Measurements from ENCODE around the gene NEK7.
"Not testable (repeated sequence)": the region's sequence is repeated elsewhere in the genome, so short reads cannot be mapped to it uniquely, and the experiment has no call there.

Gene NEK7

DNA sequence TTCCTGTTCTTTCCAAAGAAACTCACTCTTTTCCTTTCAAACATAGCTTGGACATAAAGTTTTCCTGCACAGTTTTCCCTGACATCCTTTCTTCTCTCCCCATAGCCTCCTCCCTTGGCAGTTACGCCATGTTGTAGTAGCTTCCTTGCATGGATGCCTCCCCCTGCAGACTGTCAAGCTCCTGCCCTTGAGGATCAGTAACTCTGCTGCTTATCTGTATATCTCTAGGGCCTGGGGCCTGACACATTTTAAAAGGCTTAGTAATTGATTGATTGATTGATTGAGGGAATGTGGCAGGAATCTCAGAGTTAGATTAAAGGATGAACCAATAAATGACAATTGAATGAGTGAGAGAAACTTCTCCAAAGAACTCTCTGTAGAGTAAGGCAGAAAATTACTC lies 143.7 kb downstream of the NEK7 start:
- DNase-seq, result no peak

GRCh38 chr1:198304431-198304830 lies 147.6 kb downstream of the NEK7 start:
- no peak for DNase-seq

DNA sequence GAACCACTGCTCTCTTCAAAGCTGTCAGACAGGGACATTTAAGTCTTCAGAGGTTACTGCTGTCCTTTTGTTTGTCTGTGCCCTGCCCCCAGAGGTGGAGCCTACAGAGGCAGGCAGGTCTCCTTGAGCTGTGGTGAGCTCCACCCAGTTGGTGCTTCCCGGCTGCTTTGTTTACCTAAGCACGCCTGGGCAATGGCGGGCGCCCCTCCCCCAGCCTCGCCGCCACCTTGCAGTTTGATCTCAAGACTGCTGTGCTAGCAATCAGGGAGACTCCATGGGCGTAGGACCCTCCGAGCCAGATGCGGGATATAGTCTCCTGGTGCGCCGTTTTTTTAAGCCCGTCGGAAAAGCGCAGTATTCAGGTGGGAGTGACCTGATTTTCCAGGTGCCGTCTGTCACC lies 158.0 kb downstream of the NEK7 start:
- DNase-seq, result not testable (repeated sequence)

DNA sequence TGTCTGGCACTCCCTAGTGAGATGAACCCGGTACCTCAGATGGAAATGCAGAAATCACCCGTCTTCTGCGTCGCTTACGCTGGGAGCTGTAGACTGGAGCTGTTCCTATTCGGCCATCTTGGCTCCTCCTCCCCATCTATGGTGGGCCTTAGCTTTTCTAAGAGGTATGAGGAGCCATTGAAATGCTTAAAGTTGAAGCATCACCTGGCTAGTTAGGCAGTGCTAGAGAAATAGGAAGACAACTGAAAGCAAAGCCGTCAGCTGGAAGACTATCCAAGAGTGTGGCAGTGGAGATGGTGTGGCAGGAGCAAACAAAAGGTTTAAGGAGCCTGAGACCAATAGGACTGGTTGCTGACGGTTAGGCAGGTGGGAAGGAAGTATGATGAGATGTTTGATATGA lies 158.5 kb downstream of the NEK7 start:
- DNase-seq, result not testable (repeated sequence)

DNA sequence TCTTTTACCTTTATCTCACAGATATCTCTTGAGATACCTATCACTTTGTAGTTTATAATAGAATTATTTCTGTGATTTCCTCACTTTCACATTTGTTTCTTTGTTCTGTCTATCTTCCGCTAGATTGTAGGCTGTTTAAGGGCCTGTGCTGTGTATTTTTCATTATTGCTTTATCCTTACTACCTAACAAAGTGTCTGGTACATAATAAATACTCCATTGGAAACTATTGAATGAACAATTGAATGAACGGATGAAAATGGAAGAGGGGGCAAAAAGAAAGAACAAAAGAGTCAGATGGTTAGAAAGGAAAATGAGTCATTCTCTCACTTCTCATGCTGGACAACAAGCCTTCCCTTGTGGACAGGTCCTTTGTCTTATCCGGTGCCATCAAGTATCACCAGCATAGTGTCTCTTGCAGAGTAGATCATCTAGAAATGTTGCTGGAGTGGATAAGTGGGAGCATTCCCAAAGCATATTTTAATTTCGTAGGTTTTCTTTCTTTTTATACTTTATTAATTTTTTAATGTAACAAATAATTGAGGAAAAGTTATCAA lies 159.8 kb downstream of the NEK7 start:
- DNase-seq, result no peak

- DNase-seq, result no peak
These were observed 161.3 kb downstream of the NEK7 start for GRCh38 chr1:198318085-198318484.

DNA sequence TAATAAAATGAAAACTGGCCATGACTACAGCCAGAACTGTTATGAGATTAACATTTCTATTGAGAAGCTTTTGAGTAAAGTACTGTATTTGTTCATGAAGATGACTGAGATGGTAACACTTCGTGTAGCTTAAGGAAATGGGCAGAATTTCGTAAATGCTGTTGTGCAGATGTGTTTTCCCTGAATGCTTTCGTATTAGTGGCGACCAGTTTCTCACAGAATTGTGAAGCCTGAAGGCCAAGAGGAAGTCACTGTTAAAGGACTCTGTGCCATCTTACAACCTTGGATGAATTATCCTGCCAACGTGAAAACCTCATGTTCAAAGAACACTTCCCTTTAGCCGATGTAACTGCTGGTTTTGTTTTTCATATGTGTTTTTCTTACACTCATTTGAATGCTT lies 164.0 kb downstream of the NEK7 start:
- no peak for DNase-seq

DNA sequence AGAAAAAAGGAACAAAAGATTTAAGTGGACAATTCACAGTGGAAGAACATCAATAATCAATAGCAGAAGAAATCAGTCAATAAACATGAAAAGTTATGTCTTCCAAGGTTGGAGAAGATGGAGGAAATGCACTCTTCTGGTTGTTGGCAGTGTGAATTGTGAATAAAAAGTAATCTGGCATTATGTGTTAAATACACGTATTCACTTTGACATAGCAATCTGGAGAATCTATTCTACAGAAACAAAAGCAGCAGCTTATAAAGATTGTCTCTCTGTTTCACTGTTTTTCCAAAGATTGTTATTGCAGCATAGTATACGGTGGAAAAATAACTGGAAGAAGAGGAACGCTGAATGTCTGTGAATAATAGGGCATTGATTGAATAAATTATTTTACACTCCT lies 169.4 kb downstream of the NEK7 start:
- no peak for DNase-seq

- no peak for DNase-seq
These were observed 170.1 kb downstream of the NEK7 start for GRCh38 chr1:198326915-198327314.

- DNase-seq, result no peak
These were observed 171.7 kb downstream of the NEK7 start for GRCh38 chr1:198328458-198329032.

- no peak for DNase-seq
These were observed 174.3 kb downstream of the NEK7 start for GRCh38 chr1:198330982-198331615.

- DNase-seq, result peak; percentile 13
These were observed 176.9 kb downstream of the NEK7 start for GRCh38 chr1:198333744-198334143.

GRCh38 chr1:198335663-198336062 lies 178.9 kb downstream of the NEK7 start:
- DNase-seq, result no peak

- no peak for DNase-seq
These were observed 181.1 kb downstream of the NEK7 start for GRCh38 chr1:198337886-198338285.

- DNase-seq, result no peak
These were observed 183.3 kb downstream of the NEK7 start for GRCh38 chr1:198340139-198340538.

GRCh38 chr1:198346178-198346577 lies 189.4 kb downstream of the NEK7 start:
- no peak for DNase-seq

DNA sequence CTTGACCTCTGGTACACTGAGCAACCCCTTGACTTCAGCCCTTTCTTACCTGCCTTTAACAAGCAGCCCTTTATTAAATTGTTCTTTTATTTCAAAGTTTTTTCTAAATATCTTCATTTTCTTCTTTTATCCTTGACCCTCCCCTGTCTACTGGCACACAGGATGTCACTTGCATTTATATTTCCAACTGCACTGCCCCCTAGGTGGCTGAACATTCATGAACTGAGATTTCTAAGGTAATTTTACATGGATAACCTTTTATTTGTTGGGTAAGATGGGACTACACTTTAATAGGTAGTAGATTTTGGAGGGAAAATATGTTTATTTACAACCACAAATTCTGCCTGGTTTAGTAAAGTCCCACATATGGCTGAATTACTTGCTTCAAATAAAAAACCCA lies 193.7 kb downstream of the NEK7 start:
- no peak for DNase-seq

DNA sequence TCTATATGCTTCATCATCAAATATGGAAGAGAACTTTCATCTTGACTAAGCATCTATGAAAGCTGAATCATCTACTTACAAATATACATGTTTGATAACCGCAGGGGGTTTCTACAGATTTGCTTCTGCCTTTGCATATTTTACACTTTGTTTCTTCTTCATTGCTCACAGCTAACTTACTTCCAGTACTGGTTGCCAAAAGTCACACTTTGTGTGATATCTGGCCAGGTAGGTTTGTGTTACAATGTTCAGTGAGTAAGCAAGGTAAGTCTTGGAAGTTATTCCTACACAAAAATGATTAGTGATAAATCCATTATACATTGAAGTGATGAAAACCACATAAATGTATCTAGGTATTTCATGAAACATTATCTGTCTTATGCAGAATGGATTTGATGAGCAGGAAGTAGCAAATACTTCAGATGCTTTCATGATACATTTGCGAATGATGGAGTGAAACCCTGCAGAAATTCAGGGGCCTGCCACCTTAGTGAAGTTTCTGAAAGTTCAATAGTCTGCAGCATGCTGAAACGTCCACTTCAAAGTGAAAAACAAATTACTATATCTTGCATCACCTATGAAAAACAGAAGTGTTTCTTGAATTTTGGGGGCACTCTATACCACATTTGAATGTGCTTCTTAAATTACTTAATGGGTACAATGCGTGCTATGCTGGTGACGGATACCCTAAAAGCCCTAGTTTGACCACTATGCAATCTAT lies 196.3 kb downstream of the NEK7 start:
- no peak for DNase-seq

DNA sequence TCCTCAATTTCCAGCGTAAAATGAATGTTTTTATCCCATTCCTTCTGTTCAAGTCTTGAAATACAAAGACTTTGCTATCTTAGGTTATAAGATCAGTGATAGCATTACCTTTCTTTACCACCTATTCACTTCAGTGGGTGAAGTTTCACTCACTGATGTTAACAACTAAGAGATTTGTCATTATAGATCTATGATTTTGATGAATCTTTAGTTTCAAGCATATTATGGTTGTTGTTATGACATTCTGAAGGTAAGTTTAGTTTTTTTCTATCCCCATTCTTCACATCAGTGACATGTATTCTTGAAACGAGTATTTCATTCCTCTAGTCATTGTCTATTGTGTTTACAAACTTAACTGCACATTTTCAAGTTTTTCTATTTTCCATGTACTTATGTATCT lies 201.1 kb downstream of the NEK7 start:
- no peak for DNase-seq

GRCh38 chr1:198359024-198359653 lies 202.3 kb downstream of the NEK7 start:
- no peak for DNase-seq

DNA sequence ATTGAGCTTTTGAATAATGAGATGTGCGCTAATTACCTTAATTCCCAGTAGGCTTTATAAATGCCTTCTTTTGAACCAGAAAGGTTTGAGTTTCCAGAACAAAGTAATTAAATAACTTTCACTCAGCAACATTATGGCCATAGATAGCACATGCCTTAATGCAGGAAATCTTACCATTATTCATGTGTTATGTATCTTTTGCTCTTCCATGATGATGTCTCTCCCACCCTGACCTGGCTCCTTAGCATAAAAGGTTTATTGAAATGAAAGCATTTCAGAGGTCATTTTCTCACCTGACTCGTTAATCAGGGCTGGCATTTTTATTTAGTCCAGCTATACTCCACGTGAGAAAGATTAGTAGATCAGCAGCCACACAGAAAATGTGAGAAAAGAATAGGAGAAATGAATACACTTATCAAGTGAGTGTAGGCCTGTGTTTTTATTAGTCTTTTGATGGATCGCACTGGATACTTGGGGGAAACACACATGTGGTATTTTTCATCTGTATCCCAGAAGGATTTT lies 203.5 kb downstream of the NEK7 start:
- DNase-seq, result no peak

GRCh38 chr1:198361237-198361767 lies 204.5 kb downstream of the NEK7 start:
- DNase-seq, result no peak

DNA sequence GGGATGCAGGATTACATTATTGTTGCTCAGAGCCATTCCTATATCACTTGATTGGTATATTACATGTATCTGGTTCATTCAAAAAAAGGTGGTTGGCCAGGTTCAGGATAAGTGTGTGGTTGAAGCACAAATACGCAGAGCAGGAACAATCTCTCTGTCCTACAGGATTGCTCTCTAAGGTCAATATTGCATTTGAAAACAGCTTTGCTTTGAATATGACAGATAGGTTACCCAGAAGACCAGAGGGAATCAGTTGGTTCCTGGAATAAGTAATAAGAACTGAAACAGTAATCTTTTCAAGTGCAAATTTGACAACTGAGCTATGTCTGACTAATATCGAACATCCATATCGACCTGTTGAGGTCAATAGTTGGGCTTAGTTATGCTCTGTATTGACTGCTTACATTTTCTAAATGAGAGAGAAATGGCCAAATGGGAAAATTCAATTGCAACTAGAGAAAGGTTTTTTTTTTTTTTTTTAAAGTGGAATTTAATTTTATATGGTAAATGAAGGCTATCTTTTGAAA lies 206.9 kb downstream of the NEK7 start:
- DNase-seq, result no peak
